ENCODE measurements around the gene CD300LD. TPM values are rescaled to one million over a fixed set of nuclear protein-coding genes. Genes with fewer than 3 reads are reported as not detected.

CD300LD gene
- total and polyA plus RNA-seq, 10 of the 15 experiments (the other 5 are each of a cell fraction or from before 2014, with no cell fraction given) = not detected

DNA sequence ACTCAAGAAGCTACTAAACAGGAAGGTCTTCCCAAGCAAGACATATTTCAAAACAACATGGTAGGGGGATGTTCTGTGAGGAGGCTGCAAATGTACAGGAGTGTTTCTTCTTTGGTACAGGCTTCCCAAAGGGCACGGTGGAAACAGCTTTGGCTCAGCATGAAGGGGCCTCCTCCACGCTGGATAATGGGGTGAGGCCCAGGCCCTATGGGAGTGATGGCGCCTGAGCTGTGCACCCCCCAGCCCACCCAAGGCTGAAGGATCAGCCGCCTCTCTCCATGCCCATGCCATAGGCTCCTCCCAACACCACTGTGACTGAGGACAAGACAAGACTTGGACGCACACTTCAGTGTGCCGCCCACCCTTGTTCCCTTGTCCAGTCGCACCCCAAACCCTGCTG lies 24.6 kb upstream of the CD300LD start:
- ATAC-seq (no peak), DNase-seq (ENCODE audit: low read depth, low spot score) (no peak), FAIRE-seq (no peak)
- H3K4me3 ChIP-seq = no peak overlapping the region
- intact Hi-C loops (cut with micrococcal nuclease; ENCODE audit: unreplicated experiment) = no loop called here
- BruUV-seq (replicated peaks) = no TSS peak
- H3K9me3 ChIP-seq (replicated peaks; ENCODE audit: control insufficient read depth, insufficient read depth, low read length) = no peaks in the 10 kb centered on the region; the same call in 2 of the 3 replicates
- no peak overlapping the region for H3K4me2 ChIP-seq (ENCODE audit: control insufficient read depth, insufficient read depth)
- ChIA-PET CTCF (interaction anchor here (1.2 to 1.5 kb wide), 2 partner anchors 14 to 41 kb away, joined by 4 read pairs; no protein-coding TSS in a partner anchor), RAD21 (ENCODE audit: unreplicated experiment) (no interaction called here), POLR2A (no interaction called here), SMC1A (ENCODE audit: uncharacterized antibody, unreplicated experiment) (no interaction called here)
- no peak overlapping the region for H3K9ac ChIP-seq (ENCODE audit: control insufficient read depth, insufficient read depth, low read length)
- no peaks in the 10 kb centered on the region; the same call in 1 of the 2 replicates for H4K20me1 ChIP-seq (ENCODE audit: control insufficient read depth, insufficient read depth)
- no peaks in the 10 kb centered on the region for H3K36me3 ChIP-seq (ENCODE audit: control insufficient read depth in 2 of 2, insufficient read depth in 2 of 2, low read length in 1 of 2)
- H3K79me2 ChIP-seq (ENCODE audit: control insufficient read depth, insufficient read depth, low read length) = no peaks in the 10 kb centered on the region
- 46% methylated on average over 7 of the region's 7 CpGs for WGBS (ENCODE audit: insufficient coverage, insufficient replicate concordance, low lambda C conversion rate, missing lambda C conversion rate)
- peaks cover 3 to 9% of the 10 kb centered on the region in 2 experiments; a peak in 2 of 4 replicates for H3K27me3 ChIP-seq (replicated peaks in 1 of 2; ENCODE audit: control insufficient read depth in 2 of 2, insufficient read depth in 2 of 2, low read length in 1 of 2)
- no peak overlapping the region for H2AFZ ChIP-seq (ENCODE audit: control insufficient read depth, low read depth, low read length)
- H3K4me1 ChIP-seq (ENCODE audit: control insufficient read depth, insufficient read depth, low read length) = peaks cover 8% of the 10 kb centered on the region
- in situ Hi-C loops (cut with MboI) = no loop called here
- no peak overlapping the region for H3K27ac ChIP-seq (ENCODE audit: control insufficient read depth, insufficient read depth)
- TF ChIP-seq TCF12 (IDR thresholded peaks at IDR 0.05; ENCODE audit: low read depth, low read length) (no peak), RAD51 (IDR thresholded peaks at IDR 0.05) (no peak), CREB1 (IDR thresholded peaks at IDR 0.05; ENCODE audit: low read depth) (no peak), NRF1 (conservative IDR thresholded peaks at IDR 0.05; ENCODE audit: low read depth, low read length) (no peak), ATF3 (IDR thresholded peaks at IDR 0.05; ENCODE audit: borderline replicate concordance, extremely low read depth, low read depth, low read length) (no peak), SP1 (IDR thresholded peaks at IDR 0.05; ENCODE audit: low read depth, low read length) (no peak), PAX5 (IDR thresholded peaks at IDR 0.05; ENCODE audit: borderline replicate concordance, low read depth, low read length) (no peak), RUNX3 (IDR thresholded peaks at IDR 0.05; ENCODE audit: low read length) (no peak), CBX5 (IDR thresholded peaks at IDR 0.05; ENCODE audit: low read depth) (no peak), ZBTB40 (IDR thresholded peaks at IDR 0.05; ENCODE audit: borderline replicate concordance) (no peak), CTCF (IDR thresholded peaks at IDR 0.05 in 2 of 3, conservative IDR thresholded peaks at IDR 0.05 in 1 of 3; ENCODE audit: control insufficient read depth in 2 of 3, extremely low read depth in 1 of 3, insufficient read depth in 1 of 3, low read depth in 3 of 3, low read length in 3 of 3) (no peak), SUZ12 (IDR thresholded peaks at IDR 0.05; ENCODE audit: unreplicated experiment) (no peak), ZNF592 (IDR thresholded peaks at IDR 0.05) (no peak), RB1 (IDR thresholded peaks at IDR 0.05; ENCODE audit: borderline replicate concordance) (no peak), SMARCA5 (IDR thresholded peaks at IDR 0.05) (no peak)

All from GM12878 (cell line).